HG02759 (cell line): Measurements from ENCODE around the gene SSR1.
A peak's percentile ranks its signal among the peaks of the same experiment; 100 is the strongest.
"Not testable (repeated sequence)": the region's sequence is repeated elsewhere in the genome, so short reads cannot be mapped to it uniquely, and the experiment has no call there.

Experiments
- ATAC-seq: cut with Tn5 transposase; IDR thresholded peaks from one replicate; pipeline ENCODE4 v1.9.1; 2021; ENCODE audit warnings: mild to moderate bottlenecking, moderate library complexity; ENCODE audit not compliant: unreplicated experiment

SSR1 gene

DNA sequence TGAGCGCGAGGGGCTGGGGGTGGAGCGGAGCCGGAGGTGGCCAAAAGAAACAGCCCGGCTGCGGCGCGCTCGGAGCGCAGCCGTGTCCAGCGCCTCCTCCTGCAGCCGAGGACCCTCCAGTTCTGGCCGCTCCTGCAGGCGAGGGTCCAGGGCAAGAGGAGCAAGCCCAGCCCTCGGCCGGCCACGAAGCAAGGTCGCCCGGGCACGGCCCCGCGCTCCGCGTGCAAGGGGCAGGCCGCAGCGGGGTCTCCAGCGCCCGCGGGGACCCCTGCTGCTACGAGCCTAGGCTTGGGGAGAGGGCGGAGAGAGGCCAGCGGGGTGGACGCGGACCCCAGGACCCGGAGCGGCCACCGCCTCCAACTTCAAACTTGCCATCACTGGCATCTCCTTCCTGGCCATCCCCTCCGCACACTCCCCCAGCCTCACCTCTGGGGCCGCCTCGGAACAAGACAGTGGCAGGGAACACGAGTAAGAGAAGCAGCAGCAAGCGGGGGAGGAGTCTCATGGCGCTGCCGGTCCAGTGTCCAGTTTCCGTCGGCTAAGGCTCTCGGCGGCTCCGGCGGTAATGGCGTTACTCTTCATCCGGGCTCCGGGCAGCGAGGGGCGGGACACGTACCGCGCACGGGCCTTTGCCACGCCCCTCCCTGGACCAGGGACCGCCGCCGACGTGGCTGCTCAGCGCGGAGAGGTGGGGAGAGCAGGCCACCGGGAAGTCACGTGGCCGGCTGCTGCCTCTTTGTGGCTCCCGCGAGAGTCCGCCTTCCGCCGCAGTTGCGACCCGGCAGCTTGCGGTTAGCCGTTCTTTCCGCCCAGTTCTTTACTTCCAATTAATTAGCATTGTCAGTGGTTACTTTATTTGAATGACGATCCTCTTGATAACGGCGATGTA, at the start of gene SSR1:
SSR1 (minus strand) TSS at position 584 of the 889 bp plus-strand sequence; CDS start at position 505, 79 bp downstream.
- peak; percentile 98 for ATAC-seq

GRCh38 chr6:7351916-7352315, 38.9 kb upstream of the SSR1 start:
- not testable (repeated sequence) for ATAC-seq

DNA sequence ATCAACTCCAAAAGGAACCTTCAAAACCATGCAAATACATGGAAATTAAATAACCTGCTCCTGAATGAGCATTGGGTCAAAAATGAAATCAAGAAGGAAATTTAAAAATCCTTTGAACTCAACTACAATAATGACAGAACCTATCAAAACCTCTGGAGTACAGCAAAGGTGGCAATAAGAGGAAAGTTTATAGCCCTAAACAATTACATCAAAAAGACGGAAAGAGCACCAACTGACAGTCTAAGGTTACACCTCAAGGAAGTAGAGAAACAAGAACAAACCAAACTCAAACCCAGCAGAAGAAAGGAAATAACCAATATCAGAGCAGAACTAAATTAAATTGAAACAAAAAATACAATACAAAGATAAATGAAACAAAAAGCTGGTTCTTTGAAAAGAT, 37.6 kb upstream of the SSR1 start:
- not testable (repeated sequence) for ATAC-seq

DNA sequence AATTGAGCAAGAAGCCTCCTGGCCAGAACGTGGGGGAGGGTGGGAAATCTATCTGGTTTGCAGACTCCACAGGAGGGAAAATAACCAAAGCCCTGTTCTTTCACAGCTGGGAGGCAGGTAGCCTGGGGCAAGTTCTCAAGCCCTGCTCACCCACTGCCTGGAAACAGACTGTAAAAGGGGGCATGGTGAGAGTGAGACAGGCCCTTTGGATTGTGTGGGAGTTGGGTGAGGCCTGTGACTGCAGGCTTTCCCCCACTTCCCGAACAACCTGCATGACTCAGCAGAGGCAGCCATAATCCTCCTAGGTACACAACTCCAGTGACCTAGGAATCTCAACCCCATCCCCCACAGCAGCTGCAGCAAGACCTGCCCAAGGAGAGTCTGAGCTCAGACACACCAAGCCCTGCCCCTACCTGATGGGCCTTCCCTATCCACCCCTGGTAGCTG, 34.6 kb upstream of the SSR1 start:
- not testable (repeated sequence) for ATAC-seq

GRCh38 chr6:7344773-7345450, 31.9 kb upstream of the SSR1 start:
- ATAC-seq, result not testable (repeated sequence)

DNA sequence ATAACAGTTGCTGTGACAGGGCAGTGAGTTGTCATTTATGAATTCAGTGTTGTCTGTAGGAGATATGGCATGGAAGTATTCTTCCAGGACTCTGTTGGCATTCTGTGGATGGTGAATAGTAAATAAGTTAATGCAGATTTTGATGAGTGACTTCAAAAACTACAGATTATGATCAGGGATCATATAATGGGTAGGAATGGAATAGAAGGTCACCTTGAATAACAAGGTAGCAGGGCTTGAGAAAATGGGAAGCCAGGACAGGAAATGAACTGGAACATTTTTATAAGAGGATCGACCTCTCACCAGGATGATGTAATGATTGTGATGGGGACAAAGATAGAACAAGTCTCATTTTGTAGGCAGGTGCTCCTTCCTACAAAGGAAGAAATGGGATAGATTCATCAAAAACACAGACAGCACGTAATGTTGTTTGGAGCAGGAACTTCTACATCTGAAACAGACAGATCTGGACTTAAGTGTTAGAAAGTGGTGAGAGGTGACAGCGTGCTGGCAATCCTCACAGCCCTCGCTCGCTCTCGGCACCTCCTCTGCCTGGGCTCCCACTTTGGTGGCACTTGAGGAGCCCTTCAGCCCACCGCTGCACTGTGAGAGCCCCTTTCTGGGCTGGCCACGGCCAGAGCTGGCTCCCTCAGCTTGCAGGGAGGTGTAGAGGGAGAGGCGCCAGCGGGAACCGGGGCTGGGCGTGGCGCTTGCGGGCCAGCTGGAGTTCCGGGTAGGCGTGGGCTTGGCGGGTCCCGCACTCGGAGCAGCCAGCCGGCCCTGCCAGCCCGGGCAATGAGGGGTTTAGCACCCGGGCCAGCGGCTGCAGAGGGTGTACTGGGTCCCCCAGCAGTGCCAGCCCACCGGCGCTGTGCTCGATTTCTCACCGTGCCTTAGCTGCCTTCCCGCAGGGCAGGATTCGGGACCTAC, 30.8 kb upstream of the SSR1 start:
- ATAC-seq, result no peak

- ATAC-seq, result no peak
Observed at GRCh38 chr6:7341989-7342742, 29.2 kb upstream of the SSR1 start.

- no peak for ATAC-seq
Observed at GRCh38 chr6:7341271-7341670, 28.3 kb upstream of the SSR1 start.

GRCh38 chr6:7339007-7339732, 26.2 kb upstream of the SSR1 start:
- ATAC-seq, result peak; percentile 40

DNA sequence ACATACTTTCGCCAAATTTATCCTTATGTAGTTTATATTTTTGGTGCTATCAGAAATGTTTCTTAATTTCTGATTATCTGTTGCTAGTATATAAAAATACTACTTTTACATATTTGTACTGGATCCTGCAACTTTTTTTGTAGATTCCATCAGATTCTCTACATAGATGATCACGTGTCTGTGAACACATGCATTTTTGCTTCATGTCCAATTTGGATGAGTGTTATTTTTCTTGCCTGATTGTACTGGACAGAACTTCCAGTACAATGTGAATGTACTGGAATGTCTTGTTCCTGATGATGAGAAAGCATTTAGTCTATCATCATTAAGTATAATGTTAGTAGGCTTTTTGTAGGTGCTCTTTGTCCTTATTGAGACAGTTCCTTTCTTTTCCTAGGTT, 25.0 kb upstream of the SSR1 start:
- no peak for ATAC-seq

DNA sequence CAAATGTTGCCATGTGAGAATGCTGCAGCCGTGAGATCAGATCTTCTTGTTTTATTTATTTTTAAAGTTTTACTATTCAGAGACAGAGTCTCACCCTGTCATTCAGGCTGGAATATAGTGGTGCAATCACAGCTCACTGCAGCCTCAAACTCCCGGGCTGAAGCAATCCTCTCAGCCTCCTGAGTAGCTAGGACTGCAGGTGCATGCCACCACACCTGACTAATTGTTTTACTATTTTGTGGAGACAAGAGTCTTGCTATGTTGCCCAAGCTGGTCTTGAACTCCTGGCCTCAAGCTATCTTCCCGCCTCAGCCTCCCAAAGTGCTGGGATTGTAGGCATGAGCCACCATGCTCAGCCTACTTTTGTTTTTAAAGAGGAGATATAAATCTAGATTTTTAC, 22.5 kb upstream of the SSR1 start:
- ATAC-seq, result no peak

DNA sequence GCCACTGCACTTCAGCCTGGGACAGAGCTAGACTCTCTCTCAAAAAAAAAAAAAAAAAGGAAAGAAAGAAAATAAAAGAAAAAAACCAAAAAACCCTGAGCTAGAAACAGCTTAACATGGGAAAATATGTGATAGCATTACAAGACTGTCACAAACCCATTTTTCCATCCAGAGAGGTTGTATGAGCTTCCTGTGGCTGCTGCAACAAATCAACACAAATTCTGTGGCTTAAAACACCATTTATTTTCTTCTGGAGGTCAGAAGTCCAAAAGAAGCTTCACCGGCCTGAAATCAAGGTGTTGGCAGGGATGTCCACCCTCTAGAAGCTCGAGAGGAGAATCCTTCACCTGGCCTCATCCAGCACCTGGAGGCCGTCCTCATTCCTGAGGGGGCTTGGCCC, 21.7 kb upstream of the SSR1 start:
- ATAC-seq, result no peak

- no peak for ATAC-seq
Observed at GRCh38 chr6:7332090-7332745, 19.2 kb upstream of the SSR1 start.

DNA sequence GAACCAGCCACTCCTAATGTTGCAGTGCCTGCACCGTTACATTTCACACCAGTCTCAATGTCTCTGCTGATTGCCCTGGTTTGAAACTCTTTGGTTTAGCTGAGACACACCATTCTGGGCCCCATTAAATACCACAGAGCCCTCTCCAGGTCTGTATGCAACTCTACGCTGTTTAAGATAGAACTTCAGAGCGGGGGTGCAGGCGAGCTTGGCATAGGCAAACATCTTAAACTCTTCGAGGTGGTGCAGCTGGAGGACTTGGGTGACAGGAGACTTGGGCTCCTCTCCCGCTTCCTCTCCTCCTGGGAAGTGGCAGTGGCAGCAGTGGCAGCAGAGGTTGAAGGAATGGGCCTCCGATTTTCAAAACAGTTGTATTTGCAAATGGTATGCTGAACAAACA, 18.5 kb upstream of the SSR1 start:
- no peak for ATAC-seq

DNA sequence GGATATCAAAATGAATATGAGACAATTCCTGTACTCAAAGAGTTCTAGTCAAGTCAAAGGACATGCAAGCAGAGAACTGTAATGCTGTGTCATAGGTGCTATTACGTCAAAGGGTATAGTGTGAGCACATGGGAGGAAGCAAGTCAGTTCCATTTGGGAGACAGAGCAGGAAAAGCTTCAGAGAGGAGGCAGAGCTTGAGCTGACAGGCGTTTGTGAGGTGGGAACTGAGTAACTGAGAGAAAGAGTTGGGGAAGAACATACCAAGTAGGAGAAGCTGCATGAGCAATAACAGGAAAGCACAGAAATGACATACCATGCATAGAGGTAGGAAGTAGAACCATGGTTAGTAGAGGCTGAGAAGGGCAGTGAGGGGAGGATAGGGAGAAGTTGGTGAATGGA, 15.2 kb upstream of the SSR1 start:
- no peak for ATAC-seq

DNA sequence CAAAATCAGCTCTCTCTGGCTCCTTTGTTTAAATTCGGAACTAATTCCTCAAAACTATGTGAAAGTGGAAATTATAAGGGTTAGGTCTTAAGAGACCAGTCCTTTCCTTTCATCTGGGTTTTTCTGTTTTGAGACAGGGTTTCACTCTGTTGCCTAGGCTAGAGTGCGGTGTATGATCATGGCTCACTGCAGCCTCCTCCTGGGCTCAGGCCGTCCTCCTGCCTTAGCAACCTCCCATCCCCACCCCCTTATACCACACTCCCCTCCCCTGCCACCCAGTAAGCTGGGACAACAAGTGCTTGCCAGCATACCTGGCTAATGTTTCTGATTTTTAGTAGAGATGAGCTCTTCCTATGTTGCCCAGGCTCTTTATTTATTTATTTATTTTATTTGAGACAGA, 12.8 kb upstream of the SSR1 start:
- ATAC-seq, result no peak

DNA sequence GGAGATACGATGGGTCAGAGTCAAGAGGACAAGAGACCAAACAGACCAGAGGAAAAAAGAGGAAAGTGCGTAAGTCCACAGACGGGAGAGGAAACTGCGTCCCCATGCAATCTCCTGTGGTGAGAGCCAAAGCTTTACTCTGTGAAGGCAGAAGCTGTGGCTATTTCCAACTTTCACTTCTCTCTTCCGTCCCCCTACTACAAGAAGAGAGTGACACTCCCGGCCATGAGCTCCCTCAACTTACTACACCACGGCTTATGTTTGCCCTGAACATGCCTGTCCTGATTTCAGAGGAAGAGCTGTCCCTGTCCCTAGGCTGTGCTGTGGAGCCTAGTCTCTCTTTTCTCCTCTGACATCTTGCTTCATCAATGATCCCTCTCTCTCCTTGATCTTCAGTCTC, 11.5 kb upstream of the SSR1 start:
- peak; percentile 80 for ATAC-seq

- ATAC-seq, result no peak
Observed at GRCh38 chr6:7323074-7323473, 10.1 kb upstream of the SSR1 start.

DNA sequence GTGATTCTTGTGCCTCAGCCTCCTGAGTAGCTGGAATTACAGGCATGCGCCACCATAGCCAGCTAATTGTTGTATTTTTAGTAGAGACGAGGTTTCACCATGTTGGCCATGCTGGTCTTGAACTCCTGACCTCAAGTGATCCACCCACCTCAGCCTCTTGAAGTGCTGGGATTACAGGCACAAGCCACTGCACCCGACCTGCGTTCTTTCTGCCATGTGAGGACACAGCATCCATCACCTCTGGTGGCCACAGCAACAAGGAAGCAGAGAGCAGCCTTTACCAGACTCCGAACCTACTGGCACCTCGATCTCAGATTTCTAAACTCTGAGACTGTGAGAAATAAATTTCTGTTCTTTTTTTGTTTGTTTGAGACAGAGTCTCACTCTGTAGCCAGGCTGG, 8.9 kb upstream of the SSR1 start:
- ATAC-seq, result not testable (repeated sequence)
